HEK293T (cell line): Measurements from ENCODE around the gene EFNA3.
A peak's percentile ranks its signal among the peaks of the same experiment; 100 is the strongest.

Experiments
- CTCF ChIA-PET: fragments of 350-600 bp; formaldehyde crosslinking; extraction: SDS; loops from one replicate; lab custom pipeline; 2021; ENCODE audit warnings: antibody characterized with exemption, inconsistent platforms; lab: Yijun Ruan, JAX
- POLR2A ChIA-PET: fragments of 350-600 bp; formaldehyde crosslinking; extraction: SDS; loops from one replicate; lab custom pipeline; 2020; ENCODE audit warnings: antibody characterized with exemption, inconsistent platforms; lab: Yijun Ruan, JAX
- DNase-seq: peaks from one replicate; pipeline ENCODE4 v3.0.0; 2012; ENCODE audit warnings: mixed read lengths; ENCODE audit errors: extremely low spot score
- ARNT ChIP-seq: fragments of 450-650 bp; IDR thresholded peaks from 2 replicates; pipeline ENCODE4 v1.6.1; 2017; ENCODE audit warnings: mild to moderate bottlenecking
- BHLHE40 ChIP-seq: fragments of 450-650 bp; IDR thresholded peaks from 2 replicates; pipeline ENCODE4 v1.6.1; 2016; ENCODE audit warnings: mild to moderate bottlenecking, moderate library complexity, borderline replicate concordance
- CTBP1 ChIP-seq: fragments of 450-650 bp; IDR thresholded peaks from 2 replicates; pipeline ENCODE4 v1.6.1; 2016; ENCODE audit warnings: borderline replicate concordance
- ELF4 ChIP-seq: fragments of 450-650 bp; IDR thresholded peaks from 2 replicates; pipeline ENCODE4 v1.6.1; 2017; ENCODE audit warnings: antibody characterized with exemption
- FOXA1 ChIP-seq: fragments of 450-650 bp; IDR thresholded peaks from 2 replicates; pipeline ENCODE4 v1.6.1; 2016; ENCODE audit warnings: mild to moderate bottlenecking
- FOXK2 ChIP-seq: fragments of 450-650 bp; IDR thresholded peaks from 2 replicates; pipeline ENCODE4 v1.6.1; 2016; ENCODE audit warnings: mild to moderate bottlenecking
- FOXM1 ChIP-seq: fragments of 450-650 bp; IDR thresholded peaks from 2 replicates; pipeline ENCODE4 v1.6.1; 2017; ENCODE audit warnings: mild to moderate bottlenecking, borderline replicate concordance
- HDGF ChIP-seq: fragments of 450-650 bp; IDR thresholded peaks from 2 replicates; pipeline ENCODE4 v1.6.1; 2017; ENCODE audit warnings: antibody characterized with exemption, borderline replicate concordance
- L3MBTL2 ChIP-seq: fragments of 450-650 bp; conservative IDR thresholded peaks from 2 replicates; pipeline ENCODE4 v1.6.1; 2016; ENCODE audit warnings: mild to moderate bottlenecking
- LEF1 ChIP-seq: fragments of 450-650 bp; IDR thresholded peaks from 2 replicates; pipeline ENCODE4 v1.6.1; 2017; ENCODE audit warnings: mild to moderate bottlenecking, borderline replicate concordance
- NFRKB ChIP-seq: fragments of 450-650 bp; IDR thresholded peaks from 2 replicates; pipeline ENCODE4 v1.6.1; 2016; ENCODE audit warnings: mild to moderate bottlenecking, moderate library complexity
- SP1 ChIP-seq: fragments of 450-650 bp; IDR thresholded peaks from 2 replicates; pipeline ENCODE4 v1.6.1; 2017
- SUZ12 ChIP-seq: fragments of 450-650 bp; IDR thresholded peaks from 2 replicates; pipeline ENCODE4 v1.6.1; 2016; ENCODE audit warnings: mild to moderate bottlenecking
- TARDBP ChIP-seq: fragments of 450-650 bp; IDR thresholded peaks from 2 replicates; pipeline ENCODE4 v1.6.1; 2016
- ZNF384 ChIP-seq: fragments of 450-650 bp; IDR thresholded peaks from 2 replicates; pipeline ENCODE4 v1.6.1; 2016
- TF ChIP-seq, protein P1 (sequence below): fragments of 450-650 bp; IDR thresholded peaks from 2 replicates; pipeline ENCODE4 v1.6.1; 2016

EFNA3 gene

DNA sequence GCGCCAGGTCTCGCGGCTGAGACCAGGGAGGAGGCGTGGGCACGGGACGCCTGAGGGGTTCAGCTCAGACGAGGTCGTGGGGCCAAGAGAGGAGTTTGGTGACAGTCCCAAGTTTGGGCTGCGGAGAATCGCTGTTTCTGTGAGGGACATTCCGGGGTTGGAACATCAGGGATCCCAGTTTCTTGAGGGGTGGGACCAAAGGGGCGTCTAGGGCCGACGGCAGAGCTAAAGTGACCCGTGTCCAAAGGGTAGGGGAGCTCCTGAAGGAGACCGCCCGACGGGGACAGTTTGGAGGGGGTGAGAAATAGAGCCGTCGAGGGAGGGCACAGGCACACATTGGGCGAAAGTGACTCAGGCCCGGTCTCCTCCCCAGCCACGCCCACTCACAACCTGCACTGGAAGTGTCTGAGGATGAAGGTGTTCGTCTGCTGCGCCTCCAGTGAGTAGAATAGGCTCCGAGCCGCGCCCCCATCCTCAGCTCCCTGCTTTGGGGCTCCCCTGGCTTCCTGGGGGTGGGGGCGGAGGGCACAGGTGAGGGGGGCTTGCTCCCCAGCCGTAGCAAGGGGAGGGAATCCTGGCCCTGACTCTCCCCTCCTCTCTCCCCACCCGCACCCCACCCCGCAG is 7.0 kb downstream of the EFNA3 start:
- CTCF ChIA-PET, result interaction anchor here (0.5 to 2.8 kb wide), 33 partner anchors 10 to 562 kb away, joined by 3 to 43 read pairs (median 5); partner anchors contain the start of genes ADAM15, EFNA4, KRTCAP2 and SHC1
- POLR2A ChIA-PET, result interaction anchor here (0.8 to 1.8 kb wide), 11 partner anchors 10 to 149 kb away, joined by 3 to 20 read pairs (median 5); partner anchors contain the start of genes ADAM15, DPM3, EFNA4 and KRTCAP2
- DNase-seq, result no peak
- TF ChIP-seq LEF1 (no peak), L3MBTL2 (peak; percentile 71)
- TF ChIP-seq, protein P1, sequence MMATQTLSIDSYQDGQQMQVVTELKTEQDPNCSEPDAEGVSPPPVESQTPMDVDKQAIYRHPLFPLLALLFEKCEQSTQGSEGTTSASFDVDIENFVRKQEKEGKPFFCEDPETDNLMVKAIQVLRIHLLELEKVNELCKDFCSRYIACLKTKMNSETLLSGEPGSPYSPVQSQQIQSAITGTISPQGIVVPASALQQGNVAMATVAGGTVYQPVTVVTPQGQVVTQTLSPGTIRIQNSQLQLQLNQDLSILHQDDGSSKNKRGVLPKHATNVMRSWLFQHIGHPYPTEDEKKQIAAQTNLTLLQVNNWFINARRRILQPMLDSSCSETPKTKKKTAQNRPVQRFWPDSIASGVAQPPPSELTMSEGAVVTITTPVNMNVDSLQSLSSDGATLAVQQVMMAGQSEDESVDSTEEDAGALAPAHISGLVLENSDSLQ, result no peak

DNA sequence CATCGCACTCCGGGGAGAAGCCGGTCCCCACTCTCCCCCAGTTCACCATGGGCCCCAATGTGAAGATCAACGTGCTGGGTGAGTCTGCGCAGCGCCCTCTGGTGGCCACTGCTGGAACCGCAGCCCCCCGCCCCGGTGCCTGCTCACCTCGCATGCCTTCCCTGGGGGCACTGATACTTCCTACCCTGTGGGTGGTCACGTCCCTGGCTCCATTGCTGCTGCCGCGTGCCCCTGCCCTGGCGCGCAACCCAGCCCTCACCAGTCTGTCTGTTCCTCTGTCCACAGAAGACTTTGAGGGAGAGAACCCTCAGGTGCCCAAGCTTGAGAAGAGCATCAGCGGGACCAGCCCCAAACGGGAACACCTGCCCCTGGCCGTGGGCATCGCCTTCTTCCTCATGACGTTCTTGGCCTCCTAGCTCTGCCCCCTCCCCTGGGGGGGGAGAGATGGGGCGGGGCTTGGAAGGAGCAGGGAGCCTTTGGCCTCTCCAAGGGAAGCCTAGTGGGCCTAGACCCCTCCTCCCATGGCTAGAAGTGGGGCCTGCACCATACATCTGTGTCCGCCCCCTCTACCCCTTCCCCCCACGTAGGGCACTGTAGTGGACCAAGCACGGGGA is 7.6 kb downstream of the EFNA3 start:
- no peak for TF ChIP-seq CTBP1
- TF ChIP-seq, protein P1, result no peak
- TF ChIP-seq ZNF384, result no peak
- TF ChIP-seq FOXM1, result 0 out of 2 replicates have a peak, but pooled peaks have one; percentile 16
- TF ChIP-seq SP1, result no peak
- TF ChIP-seq BHLHE40, result no peak
- ChIA-PET CTCF (interaction anchor here (0.6 to 2.8 kb wide), 8 partner anchors 11 to 417 kb away, joined by 3 to 43 read pairs (median 4); partner anchors contain the start of genes EFNA4, KRTCAP2 and SHC1), POLR2A (interaction anchor here (1.3 to 1.8 kb wide), 2 partner anchors 49 to 51 kb away, joined by 5 to 6 read pairs; partner anchors contain the start of gene SLC50A1)
- peak; percentile 84 for DNase-seq

DNA sequence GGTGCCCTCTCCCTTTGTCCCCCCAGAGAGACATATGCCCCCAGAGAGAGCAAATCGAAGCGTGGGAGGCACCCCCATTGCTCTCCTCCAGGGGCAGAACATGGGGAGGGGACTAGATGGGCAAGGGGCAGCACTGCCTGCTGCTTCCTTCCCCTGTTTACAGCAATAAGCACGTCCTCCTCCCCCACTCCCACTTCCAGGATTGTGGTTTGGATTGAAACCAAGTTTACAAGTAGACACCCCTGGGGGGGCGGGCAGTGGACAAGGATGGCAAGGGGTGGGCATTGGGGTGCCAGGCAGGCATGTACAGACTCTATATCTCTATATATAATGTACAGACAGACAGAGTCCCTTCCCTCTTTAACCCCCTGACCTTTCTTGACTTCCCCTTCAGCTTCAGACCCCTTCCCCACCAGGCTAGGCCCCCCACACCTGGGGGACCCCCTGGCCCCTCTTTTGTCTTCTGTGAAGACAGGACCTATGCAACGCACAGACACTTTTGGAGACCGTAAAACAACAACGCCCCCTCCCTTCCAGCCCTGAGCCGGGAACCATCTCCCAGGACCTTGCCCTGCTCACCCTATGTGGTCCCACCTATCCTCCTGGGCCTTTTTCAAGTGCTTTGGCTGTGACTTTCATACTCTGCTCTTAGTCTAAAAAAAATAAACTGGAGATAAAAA is 8.4 kb downstream of the EFNA3 start:
- POLR2A ChIA-PET, result no interaction called here
- DNase-seq, result no peak
- CTCF ChIA-PET, result interaction anchor here (1.3 to 2.8 kb wide), 4 partner anchors 11 to 86 kb away, joined by 3 to 27 read pairs (median 14); partner anchors contain the start of gene KRTCAP2
- no peak for TF ChIP-seq SP1
- TF ChIP-seq ELF4, result no peak
- no peak for TF ChIP-seq BHLHE40
- no peak for TF ChIP-seq LEF1
- no peak for TF ChIP-seq HDGF
- no peak for TF ChIP-seq FOXK2
- TF ChIP-seq TARDBP, result no peak
- no peak for TF ChIP-seq FOXA1
- no peak for TF ChIP-seq ZNF384
- TF ChIP-seq FOXM1, result no peak
- no peak for TF ChIP-seq NFRKB
- TF ChIP-seq SUZ12, result no peak
- TF ChIP-seq ARNT, result no peak
- TF ChIP-seq, protein P1, result no peak
- TF ChIP-seq L3MBTL2, result no peak
- TF ChIP-seq CTBP1, result no peak

DNA sequence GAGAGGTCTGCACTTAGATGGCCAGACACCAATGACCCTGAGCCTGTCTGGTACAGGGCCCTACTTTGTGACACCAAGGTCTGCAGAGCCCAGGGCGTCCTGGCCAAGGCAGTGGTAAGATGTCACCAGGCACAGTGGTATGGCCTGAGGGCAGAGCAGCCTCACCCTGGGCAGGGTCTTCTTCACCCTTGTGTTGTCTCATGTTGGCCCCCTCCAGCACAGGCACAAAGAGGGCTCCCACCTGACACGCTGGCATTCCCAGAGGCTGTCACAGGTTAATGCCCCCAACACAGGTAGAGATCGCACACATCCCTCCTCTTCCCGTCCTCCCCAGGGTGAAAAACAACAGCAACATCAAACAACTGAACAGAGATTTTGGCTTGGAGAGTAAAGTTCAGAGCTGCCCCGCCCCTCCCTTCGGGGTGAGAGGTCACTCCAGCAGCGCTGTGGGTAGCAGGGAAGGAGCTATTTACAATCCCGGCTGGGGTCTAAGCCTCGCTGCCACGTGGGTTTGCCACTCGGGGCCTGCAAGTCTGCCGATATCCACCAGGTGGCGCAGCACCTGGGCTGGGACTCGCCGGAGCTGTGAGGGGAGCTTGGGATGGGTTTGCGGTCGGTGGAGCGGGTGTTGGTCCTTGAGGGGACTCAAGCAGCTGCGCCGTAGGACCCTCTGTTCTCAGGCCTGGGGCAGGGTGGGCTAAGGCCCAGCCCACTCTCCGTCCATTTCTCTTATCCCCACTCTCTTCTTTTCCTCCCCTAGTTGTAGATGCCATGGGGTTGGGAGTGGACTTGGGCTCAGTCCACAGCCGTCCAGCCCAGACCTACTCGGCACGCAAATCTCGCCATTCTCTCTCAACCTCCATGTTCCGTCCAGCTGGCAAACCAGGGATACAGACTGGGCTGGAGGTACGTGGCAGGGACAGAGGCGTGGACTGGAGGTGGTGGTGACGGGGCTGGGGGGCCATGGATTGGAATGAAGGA is 12.7 kb downstream of the EFNA3 start:
- ChIA-PET POLR2A (interaction anchor here (0.9 to 2.5 kb wide), 12 partner anchors 35 to 135 kb away, joined by 3 to 25 read pairs (median 4); partner anchors contain the start of genes ADAM15, DPM3, EFNA1 and KRTCAP2), CTCF (interaction anchor here (0.5 to 5.3 kb wide), 34 partner anchors 9 to 232 kb away, joined by 3 to 89 read pairs (median 5); partner anchors contain the start of genes CLK2, DPM3, EFNA3 and EFNA4)
- DNase-seq, result peak; percentile 92
- peak; percentile 75 for TF ChIP-seq L3MBTL2
- TF ChIP-seq ARNT, result no peak

DNA sequence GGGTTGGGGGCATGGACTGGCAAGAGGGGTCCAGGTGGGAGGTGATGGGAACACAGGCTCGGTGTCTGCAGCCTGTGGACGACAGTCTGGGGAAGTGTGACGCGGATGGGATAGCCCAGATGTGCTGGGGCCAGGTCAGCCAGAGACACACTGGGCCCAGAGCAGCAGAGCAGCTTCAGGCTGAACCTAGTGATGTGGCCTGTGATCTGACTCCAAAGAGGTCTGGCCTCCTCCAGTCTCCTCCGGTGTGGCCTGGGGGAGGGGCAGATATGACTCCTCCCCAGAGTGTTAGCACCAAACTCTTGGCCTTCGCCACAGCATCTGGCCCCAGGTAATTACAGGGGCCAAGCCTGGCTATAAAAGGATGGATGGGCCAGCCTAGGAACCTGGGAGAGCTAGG is 13.5 kb downstream of the EFNA3 start:
- ChIA-PET POLR2A (interaction anchor here (0.9 to 2.5 kb wide), 9 partner anchors 34 to 135 kb away, joined by 4 to 25 read pairs (median 5); partner anchors contain the start of genes EFNA1, KRTCAP2 and SLC50A1), CTCF (interaction anchor here (0.6 to 5.3 kb wide), 20 partner anchors 8 to 110 kb away, joined by 3 to 89 read pairs (median 6); partner anchors contain the start of genes DPM3, EFNA4, KRTCAP2 and TRIM46)
- no peak for TF ChIP-seq SUZ12
- TF ChIP-seq LEF1, result no peak
- no peak for TF ChIP-seq BHLHE40
- no peak for TF ChIP-seq SP1
- no peak for TF ChIP-seq ELF4
- no peak for TF ChIP-seq HDGF
- no peak for TF ChIP-seq L3MBTL2
- no peak for TF ChIP-seq ZNF384
- TF ChIP-seq NFRKB, result no peak
- no peak for TF ChIP-seq CTBP1
- no peak for TF ChIP-seq FOXM1
- TF ChIP-seq FOXA1, result no peak
- no peak for TF ChIP-seq FOXK2
- TF ChIP-seq, protein P1, result no peak
- no peak for TF ChIP-seq TARDBP
- TF ChIP-seq ARNT, result no peak
- DNase-seq, result no peak
